A172 (cell line): ENCODE results near the gene PRDM15. TPM values are rescaled to one million over a fixed set of nuclear protein-coding genes. Genes with fewer than 3 reads are reported as not detected.

Source experiments
- total RNA-seq: library from RNA; depleted of rRNA; stranded (reverse); fragments of >200 nt; shearing (Covaris generic); gene quantifications from 2 replicates; pipeline ENCODE4 v1.2.3, GENCODE V29; 2014; rRNA removed

The PRDM15 gene
- total RNA-seq, 1 experiment from 2014 or later: 5.2 TPM

Other genes with a start within 250 kb of the PRDM15 start
- 0.07 and 0.55 TPM in 2 replicates for gene RIPK4, start 112.3 kb downstream of the PRDM15 start, total RNA-seq
- 19.7 and 31.4 TPM in 2 replicates for gene C2CD2, start 74.7 kb upstream of the PRDM15 start, total RNA-seq
- 13.6 and 15.2 TPM in 2 replicates for gene ZBTB21, start 131.0 kb upstream of the PRDM15 start, total RNA-seq
- gene UMODL1, start 192.0 kb upstream of the PRDM15 start, total RNA-seq: not detected in 2 replicates